B cell (primary cell): ENCODE data around the gene AMDHD2. TPM values are rescaled to one million over a fixed set of nuclear protein-coding genes. Genes with fewer than 3 reads are reported as not detected.

Experiments
- ATAC-seq: fragments of 200-7000 bp; cut with Tn5 transposase; one replicate; pipeline ENCODE4 v1.10.0; 2021; ENCODE audit warnings: low read depth, mild to moderate bottlenecking, moderate number of reproducible peaks, moderate library complexity
- CTCF ChIA-PET: fragments of 350-600 bp; sonication (Branson Sonifier 250); formaldehyde crosslinking; loops from one replicate; lab custom pipeline; 2021; ENCODE audit warnings: antibody characterized with exemption, inconsistent platforms; lab: Charles Lee
- POLR2A ChIA-PET: fragments of 350-600 bp; sonication (Branson Sonifier 250); formaldehyde crosslinking; loops from one replicate; lab custom pipeline; 2021; ENCODE audit warnings: antibody characterized with exemption; lab: Charles Lee
- DNase-seq: peaks from one replicate; pipeline ENCODE4 v3.0.0; 2013
- H2AFZ ChIP-seq: 2 replicates; pipeline ENCODE4 v1.6.1; 2012; ENCODE audit warnings: mild to moderate bottlenecking, low read depth, low read length; ENCODE audit not compliant: insufficient read depth, poor library complexity, severe bottlenecking
- H3K27ac ChIP-seq, 2 donors: 1 replicate in 1 of 2; 2 replicates in 1 of 2; pipeline ENCODE4 v1.5.1; 2012 to 2013; ENCODE audit warnings: low read length in 2 of 2, mild to moderate bottlenecking in 2 of 2, moderate library complexity in 1 of 2
- H3K27me3 ChIP-seq, 4 experiments: fragments of 200-600 bp in 1 of 4; sonication (generic) in 1 of 4; replicated peaks in 1 of 4; 1 replicate in 2 of 4; 2 replicates in 2 of 4; pipeline versions ENCODE4 v1.6.1 to v1.7.0; 2013 to 2016; ENCODE audit warnings: low read length in 3 of 4, mild to moderate bottlenecking in 2 of 4, mixed read lengths in 1 of 4, moderate library complexity in 1 of 4; ENCODE audit not compliant: insufficient read depth in 4 of 4, control insufficient read depth in 3 of 4; ENCODE audit errors: control extremely low read depth in 1 of 4
- H3K36me3 ChIP-seq, 2 experiments: replicated peaks in 1 of 2; 1 replicate in 1 of 2; 2 replicates in 1 of 2; pipeline versions ENCODE4 v1.6.1 to v1.7.1; 2013; ENCODE audit warnings: low read length in 1 of 2; ENCODE audit not compliant: insufficient read depth in 2 of 2, control insufficient read depth in 1 of 2; ENCODE audit errors: control extremely low read depth in 1 of 2, extremely low read depth in 1 of 2
- H3K4me1 ChIP-seq, 2 donors: fragments of 200-600 bp in 1 of 2; sonication (generic) in 1 of 2; 1 replicate in 1 of 2; 2 replicates in 1 of 2; pipeline versions ENCODE4 v1.5.1 to v1.6.1; 2013 to 2017; ENCODE audit warnings: low read length in 2 of 2; ENCODE audit not compliant: control insufficient read depth in 2 of 2, insufficient read depth in 2 of 2
- H3K4me2 ChIP-seq: replicated peaks from 2 replicates; pipeline ENCODE3; 2012; ENCODE audit warnings: mild to moderate bottlenecking, low read depth, low read length; ENCODE audit not compliant: poor library complexity, severe bottlenecking
- H3K4me3 ChIP-seq, 5 experiments: fragments of 200-600 bp in 1 of 5; sonication (generic) in 1 of 5; 1 replicate in 3 of 5; 2 replicates in 2 of 5; pipeline versions ENCODE4 v1.5.1 to v1.7.0; 2011 to 2016; ENCODE audit warnings: low read length in 4 of 5, mild to moderate bottlenecking in 4 of 5, low read depth in 2 of 5, control low read depth in 1 of 5, moderate library complexity in 1 of 5; ENCODE audit not compliant: insufficient read depth in 1 of 5; ENCODE audit errors: control extremely low read depth in 1 of 5, extremely low read depth in 1 of 5
- H3K79me2 ChIP-seq: fragments of 200-600 bp; sonication (generic); one replicate; pipeline ENCODE4 v1.6.0; 2016; ENCODE audit warnings: low read length; ENCODE audit not compliant: control insufficient read depth, insufficient read depth
- H3K9ac ChIP-seq: fragments of 200-600 bp; sonication (generic); 2 replicates; pipeline ENCODE4 v1.6.1; 2017; ENCODE audit warnings: mild to moderate bottlenecking, low read length, moderate library complexity
- H3K9me3 ChIP-seq, 3 donors: one replicate each; pipeline versions ENCODE4 v1.6.1 to v1.7.1; 2013; ENCODE audit warnings: low read length in 2 of 3; ENCODE audit not compliant: control insufficient read depth in 2 of 3, insufficient read depth in 1 of 3; ENCODE audit errors: control extremely low read depth in 1 of 3
- H4K20me1 ChIP-seq: 2 replicates; pipeline ENCODE4 v1.6.0; 2012; ENCODE audit warnings: mild to moderate bottlenecking, low read length; ENCODE audit not compliant: insufficient read depth, control insufficient read depth, poor library complexity, severe bottlenecking
- H3K27ac Mint-ChIP-seq: one replicate; pipeline ENCODE4 v1.8.0; 2021; ENCODE audit warnings: mixed read lengths
- H3K27me3 Mint-ChIP-seq: one replicate; pipeline ENCODE4 v1.8.0; 2021; ENCODE audit warnings: mixed read lengths
- H3K4me1 Mint-ChIP-seq: one replicate; pipeline ENCODE4 v1.8.0; 2021; ENCODE audit warnings: mixed read lengths
- H3K4me3 Mint-ChIP-seq: one replicate; pipeline ENCODE4 v1.8.0; 2021; ENCODE audit warnings: mixed read lengths
- H3K9me3 Mint-ChIP-seq: one replicate; pipeline ENCODE4 v1.8.0; 2022; ENCODE audit warnings: mixed read lengths; ENCODE audit not compliant: insufficient read depth
- CTCF ChIP-seq: fragments of 200-600 bp; IDR thresholded peaks from one replicate; pipeline ENCODE4 v1.8.0; 2022; ENCODE audit warnings: antibody characterized with exemption, mild to moderate bottlenecking
- EZH2 ChIP-seq: IDR thresholded peaks from 2 replicates; pipeline ENCODE4 v1.6.1; 2012; ENCODE audit warnings: borderline replicate concordance, low read depth, mild to moderate bottlenecking, moderate library complexity, low read length; ENCODE audit not compliant: insufficient read depth, poor library complexity, severe bottlenecking
- WGBS: methylation state at CpG from one replicate; pipeline ENCODE4 v1.1.5; 2013; ENCODE audit warnings: missing lambda C conversion rate; ENCODE audit not compliant: insufficient coverage; 5-methylcytosine and 5-hydroxymethylcytosine counted together
- intact Hi-C: fragments of 100-400 bp; cut with micrococcal nuclease; formaldehyde crosslinking; loops from one replicate; pipeline ENCODE4 v1.10.0; 2022
- polyA plus RNA-seq: library from polyadenylated mRNA; depleted of rRNA; stranded (reverse); fragments of >200 nt; gene quantifications from 2 replicates; pipeline ENCODE4 v1.2.3, GENCODE V29; 2012
- total RNA-seq, 2 donors: library from RNA; stranded (reverse); fragments of 120-200 nt in 1 of 2; gene quantifications; 1 replicate in 1 of 2; 2 replicates in 1 of 2; pipeline versions ENCODE4 v1.2.3 to v1.2.4, GENCODE V29; 2013 to 2022

Gene AMDHD2
- total and polyA plus RNA-seq, 2 donors (not counting 1 experiment from before 2014, with no cell fraction given) = 133 to 209 TPM

GRCh38 chr16:2498531-2499253 is 21.5 kb upstream of the AMDHD2 start:
- intact Hi-C loops = no loop called here
- Histone ChIP-seq H2AFZ (no peak overlapping the region), H4K20me1 (no peaks in the 10 kb centered on the region), H3K4me1 (peaks cover 0 to 8% of the 10 kb centered on the region in 2 donors), H3K9ac (no peak overlapping the region), H3K4me2 (no peak overlapping the region), H3K79me2 (peaks cover 22% of the 10 kb centered on the region), H3K27me3 (no peaks in the 10 kb centered on the region), H3K36me3 (peaks cover 0 to 4% of the 10 kb centered on the region in 2 experiments), H3K4me3 (no peak overlapping the region), H3K27ac (no peak overlapping the region), H3K9me3 (no peaks in the 10 kb centered on the region)
- ChIA-PET POLR2A (no interaction called here), CTCF (interaction anchor here (0.9 to 1.1 kb wide), 2 partner anchors 169 to 304 kb away, joined by 3 read pairs; no protein-coding TSS in a partner anchor)
- DNase-seq = no peak
- Mint-ChIP-seq H3K4me3 (no peak overlapping the region), H3K4me1 (peaks cover 2% of the 10 kb centered on the region), H3K9me3 (no peaks in the 10 kb centered on the region), H3K27me3 (no peaks in the 10 kb centered on the region), H3K27ac (no peak overlapping the region)
- 98% methylated on average over 15 of the region's 15 CpGs for WGBS
- ATAC-seq = no peak
- TF ChIP-seq CTCF = no peak

GRCh38 chr16:2499454-2499853 is 20.7 kb upstream of the AMDHD2 start:
- H3K4me1 Mint-ChIP-seq = peaks cover 2% of the 10 kb centered on the region
- H3K4me3 ChIP-seq = no peak overlapping the region
- no peak overlapping the region for H2AFZ ChIP-seq
- H4K20me1 ChIP-seq = no peaks in the 10 kb centered on the region
- no peaks in the 10 kb centered on the region for H3K9me3 ChIP-seq
- H3K36me3 ChIP-seq = peaks cover 0 to 4% of the 10 kb centered on the region in 2 experiments
- 100% methylated on average over 1 of the region's 6 CpGs for WGBS
- no peaks in the 10 kb centered on the region for H3K27me3 Mint-ChIP-seq
- ChIA-PET CTCF (interaction anchor here (0.9 to 3.0 kb wide), 5 partner anchors 11 to 306 kb away, joined by 3 to 41 read pairs (median 9); partner anchors contain the start of gene ECI1), POLR2A (no interaction called here)
- no peak for TF ChIP-seq CTCF
- TF ChIP-seq EZH2 = no peak
- DNase-seq = no peak
- no peaks in the 10 kb centered on the region for H3K27me3 ChIP-seq
- H3K27ac Mint-ChIP-seq = no peak overlapping the region
- ATAC-seq = no peak
- H3K4me3 Mint-ChIP-seq = no peak overlapping the region
- H3K9ac ChIP-seq = no peak overlapping the region
- H3K4me2 ChIP-seq = no peak overlapping the region
- no peaks in the 10 kb centered on the region for H3K9me3 Mint-ChIP-seq
- H3K4me1 ChIP-seq = peaks cover 0 to 8% of the 10 kb centered on the region in 2 donors
- H3K27ac ChIP-seq = no peak overlapping the region
- intact Hi-C loops = no loop called here
- peaks cover 22% of the 10 kb centered on the region for H3K79me2 ChIP-seq
